HG02870 (cell line): Measurements from ENCODE around the gene INPP5A.
"Not testable (repeated sequence)": the region's sequence is repeated elsewhere in the genome, so short reads cannot be mapped to it uniquely, and the experiment has no call there.

Source experiments
- ATAC-seq: cut with Tn5 transposase; IDR thresholded peaks from one replicate; pipeline ENCODE4 v1.9.1; 2021; ENCODE audit warnings: mild to moderate bottlenecking, moderate library complexity; ENCODE audit not compliant: unreplicated experiment

INPP5A gene

DNA sequence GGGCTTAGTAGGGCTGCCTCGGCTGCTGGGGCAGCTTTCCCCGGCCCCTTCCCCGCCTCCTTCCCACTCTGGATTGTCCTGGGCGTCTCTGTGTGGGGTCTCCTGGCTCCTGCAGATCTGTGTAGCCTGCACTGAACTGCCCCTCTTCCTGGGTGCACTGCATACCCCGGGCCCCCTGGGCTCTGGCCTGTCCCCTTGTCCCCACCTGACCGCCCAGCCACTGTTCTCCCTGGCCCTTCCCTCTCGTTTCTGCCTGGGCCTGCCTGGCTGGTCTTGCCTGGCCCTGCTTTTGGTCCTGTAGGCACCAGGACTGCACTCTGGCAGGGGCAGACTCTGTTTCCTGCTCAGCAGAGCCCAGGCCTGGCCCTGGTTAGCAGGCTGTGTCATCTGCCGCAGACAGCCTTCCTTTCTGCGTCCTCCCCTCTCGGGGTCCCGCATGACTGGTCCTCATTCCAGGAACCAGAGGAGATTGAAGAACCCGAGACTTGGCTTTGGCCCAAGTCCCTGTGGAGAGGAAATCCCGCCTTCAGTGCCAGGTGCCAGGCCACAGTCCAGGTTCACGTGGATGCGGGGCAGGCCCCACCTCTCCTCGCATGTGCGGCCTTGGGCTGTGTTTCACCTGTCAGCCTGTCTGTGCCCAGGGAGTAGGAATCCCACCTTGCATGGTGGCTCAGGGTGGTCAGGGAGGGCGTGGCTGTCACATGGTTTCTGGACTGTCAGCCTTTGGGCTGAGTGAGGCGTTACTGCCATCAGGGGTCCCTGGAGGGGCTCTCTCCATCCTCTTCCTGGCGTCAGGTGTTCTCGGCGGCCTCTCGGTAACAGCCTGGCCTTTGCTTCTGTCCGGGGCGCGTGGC is 9.2 kb downstream of the INPP5A start:
- ATAC-seq: no peak

DNA sequence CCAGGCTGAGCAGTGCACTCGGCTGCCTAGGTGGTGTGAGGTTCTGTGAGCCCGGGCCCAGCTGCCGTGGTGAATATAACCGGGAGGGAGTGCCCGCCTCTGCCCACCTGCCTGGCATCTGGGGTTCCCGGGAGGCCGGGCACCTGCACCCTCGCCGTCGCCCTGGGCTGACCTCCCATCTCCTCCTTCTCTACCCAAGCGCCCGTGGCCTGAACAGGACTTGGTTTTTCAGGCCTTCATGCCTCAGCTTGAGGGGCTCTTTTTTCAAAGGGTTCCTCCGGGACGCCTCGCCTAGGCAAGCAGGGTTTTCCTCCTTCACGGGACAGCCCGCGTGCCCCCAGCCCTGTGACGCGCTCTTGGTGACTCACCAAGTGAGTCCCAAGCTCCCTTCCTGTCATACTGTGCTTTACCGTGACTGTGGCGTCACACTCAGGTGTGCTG is 9.9 kb downstream of the INPP5A start:
- no peak for ATAC-seq

DNA sequence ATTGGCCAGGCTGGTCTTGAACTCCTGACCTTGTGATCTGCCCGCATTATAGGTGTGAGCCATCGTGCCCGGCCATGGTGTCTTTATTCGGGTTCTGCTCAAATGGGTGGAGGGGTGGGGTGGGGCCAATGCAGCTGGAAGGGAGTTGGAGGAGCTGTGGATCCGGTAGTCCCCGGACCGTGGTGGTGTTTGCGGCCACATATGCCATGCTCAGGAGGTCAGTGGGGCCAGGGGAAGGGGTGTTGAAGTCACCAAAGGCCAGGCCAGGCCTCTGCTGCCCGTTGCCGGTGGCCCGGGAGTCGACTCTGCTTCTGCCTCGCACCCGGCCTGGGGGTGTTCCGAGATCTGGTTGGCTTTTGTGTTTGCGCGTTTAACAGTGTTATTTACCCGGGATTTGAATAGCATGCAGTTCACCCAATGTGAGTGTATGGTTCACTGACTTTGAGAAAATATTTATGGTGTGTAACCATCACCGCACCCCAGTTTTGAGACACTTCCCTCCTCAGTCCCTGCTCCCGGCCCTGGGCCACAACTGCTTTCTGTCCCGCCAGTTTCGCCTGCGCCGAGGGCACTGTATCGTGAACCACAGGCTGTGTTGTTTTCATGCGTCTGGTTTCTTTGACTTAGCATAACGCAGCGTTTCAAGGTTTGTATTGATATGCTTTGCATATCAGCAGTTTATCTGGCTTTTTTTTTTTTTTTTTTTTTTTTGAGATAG is 10.7 kb downstream of the INPP5A start:
- no peak for ATAC-seq

DNA sequence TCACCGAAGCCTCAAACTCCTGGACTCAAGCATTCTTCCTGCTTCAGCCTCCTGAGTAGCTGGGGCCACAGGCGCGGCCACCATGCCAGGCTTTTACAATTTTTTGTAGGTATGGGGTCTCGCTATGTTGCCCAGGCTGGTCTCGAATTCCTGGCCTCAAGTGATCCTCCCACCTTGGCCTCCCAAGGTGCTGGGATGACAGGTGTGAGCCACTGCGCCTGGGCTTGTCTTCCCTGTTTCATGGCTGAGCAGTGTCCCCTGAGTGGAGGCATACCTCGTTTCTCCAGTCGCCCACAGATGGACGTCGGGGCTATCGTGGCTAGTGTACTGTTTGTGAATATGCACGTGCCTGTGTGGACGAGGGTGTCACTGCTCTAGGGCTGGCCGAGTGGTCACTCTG is 11.3 kb downstream of the INPP5A start:
- ATAC-seq: no peak

DNA sequence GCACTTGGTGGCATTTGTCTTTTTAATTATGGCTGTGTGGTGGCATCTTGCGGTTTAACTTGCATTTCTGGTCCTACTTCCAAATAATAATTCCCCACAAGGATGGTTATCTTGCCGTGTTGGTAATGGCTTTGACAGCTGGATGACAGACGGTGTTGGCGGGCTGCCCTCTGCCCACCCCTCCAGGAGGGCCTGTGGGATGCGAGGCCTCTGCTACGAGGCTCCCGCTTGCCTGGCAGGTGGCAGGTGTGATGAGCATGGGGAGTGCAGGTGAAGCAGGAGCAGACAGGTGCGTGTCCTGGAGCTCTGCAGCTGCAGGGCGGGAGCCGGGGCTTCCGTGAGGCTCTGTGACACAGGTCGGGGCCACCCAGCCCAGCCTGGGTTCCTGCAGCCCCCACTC is 11.8 kb downstream of the INPP5A start:
- ATAC-seq: no peak

DNA sequence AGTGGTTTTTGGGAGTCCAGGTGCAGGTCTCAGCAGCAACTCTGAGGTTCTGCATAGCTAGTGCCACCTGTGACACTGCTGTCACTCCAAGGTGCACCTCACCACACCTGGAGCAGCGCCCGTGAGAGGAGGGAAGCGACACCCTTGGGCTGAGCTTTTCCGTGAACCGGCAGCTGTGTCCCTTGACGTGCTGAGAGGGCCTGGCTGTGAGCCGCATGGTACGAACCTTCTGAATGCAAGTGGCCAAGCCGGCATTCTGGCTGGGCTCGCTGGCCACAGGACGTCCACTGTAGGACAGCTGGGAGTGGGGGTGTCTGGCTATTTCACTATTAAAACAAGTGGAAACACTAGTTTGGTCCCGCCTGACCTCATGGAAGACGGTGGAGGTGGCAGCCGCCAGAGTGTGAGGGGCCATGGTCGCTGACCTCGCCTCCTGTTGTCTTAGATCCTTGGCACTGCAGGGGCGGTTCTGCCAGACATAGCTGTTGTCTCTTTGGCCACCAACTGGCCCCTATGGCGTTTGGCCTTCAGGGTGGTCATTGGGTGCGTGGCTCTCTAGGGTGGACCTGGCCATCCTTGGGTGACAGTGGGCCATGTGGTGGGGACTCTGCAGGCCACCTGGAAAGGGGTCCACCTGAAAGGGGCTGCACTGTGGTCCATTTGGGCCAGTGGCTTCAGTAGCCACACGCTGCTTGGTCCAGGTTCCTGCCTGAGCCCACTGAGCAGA is 12.9 kb downstream of the INPP5A start:
- no peak for ATAC-seq

DNA sequence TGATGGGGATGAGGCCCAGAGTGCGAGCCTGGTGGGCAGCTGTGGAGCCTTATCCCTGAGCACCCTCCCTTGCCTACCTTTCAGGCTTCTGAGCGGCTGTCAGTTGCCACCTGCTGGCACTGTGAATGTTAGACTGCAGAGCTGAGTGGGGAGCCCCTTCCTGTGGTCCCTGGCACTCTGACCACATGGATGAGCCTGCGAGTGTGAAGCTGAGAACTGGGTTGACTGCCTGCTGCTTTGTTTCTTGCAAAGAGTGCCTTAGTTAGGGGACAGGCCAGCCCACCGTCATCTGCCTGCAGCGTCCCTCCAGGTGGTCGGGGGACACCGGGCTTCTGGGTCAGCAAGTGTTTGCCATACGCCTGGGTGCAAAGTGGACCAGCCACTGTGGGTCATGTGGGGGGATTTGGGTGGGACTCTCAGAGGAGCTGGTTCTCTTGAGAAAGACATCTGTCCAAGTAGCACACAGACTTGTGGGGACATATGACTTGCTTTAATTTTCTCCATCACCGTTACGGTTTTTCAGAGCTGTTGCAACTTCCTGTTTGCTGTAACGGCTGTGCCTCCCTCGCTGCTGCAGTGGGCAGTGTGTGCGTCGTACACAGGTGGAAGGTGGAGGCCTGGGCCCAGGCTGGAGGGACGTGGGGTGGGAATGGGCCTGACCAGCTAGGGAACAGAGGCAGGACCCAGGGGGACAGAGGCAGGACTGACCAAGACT is 13.7 kb downstream of the INPP5A start:
- ATAC-seq: peak; percentile 63

DNA sequence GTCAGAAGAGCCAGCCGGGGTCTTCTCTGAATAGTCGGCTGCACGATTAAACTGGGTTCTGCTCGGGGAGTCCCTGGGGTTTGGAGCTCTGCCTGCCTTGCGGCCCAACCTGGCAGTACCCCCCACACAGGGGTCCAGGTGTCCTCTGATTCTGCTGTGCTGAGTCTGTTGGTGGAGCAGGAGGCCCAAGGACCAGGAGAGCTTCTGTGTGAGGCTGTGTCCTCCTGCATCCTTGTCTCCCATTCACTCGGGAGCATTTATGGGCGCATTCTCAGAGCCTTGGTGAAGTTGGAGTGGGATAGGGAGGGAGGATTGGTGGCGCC is 14.2 kb downstream of the INPP5A start:
- peak; percentile 20 for ATAC-seq

DNA sequence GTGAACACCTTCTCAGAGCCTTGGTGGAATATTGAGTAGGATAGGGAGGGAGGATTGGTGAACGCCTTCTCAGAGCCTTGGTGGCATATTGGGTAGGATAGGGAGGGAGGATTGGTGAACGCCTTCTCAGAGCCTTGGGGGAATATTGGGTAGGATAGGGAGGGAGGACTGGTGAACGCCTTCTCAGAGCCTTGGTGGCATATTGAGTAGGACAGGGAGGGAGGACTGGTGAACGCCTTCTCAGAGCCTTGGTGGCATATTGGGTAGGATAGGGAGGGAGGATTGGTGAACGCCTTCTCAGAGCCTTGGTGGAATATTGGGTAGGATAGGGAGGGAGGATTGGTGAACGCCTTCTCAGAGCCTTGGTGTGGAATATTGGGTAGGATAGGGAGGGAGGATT is 15.0 kb downstream of the INPP5A start:
- not testable (repeated sequence) for ATAC-seq

DNA sequence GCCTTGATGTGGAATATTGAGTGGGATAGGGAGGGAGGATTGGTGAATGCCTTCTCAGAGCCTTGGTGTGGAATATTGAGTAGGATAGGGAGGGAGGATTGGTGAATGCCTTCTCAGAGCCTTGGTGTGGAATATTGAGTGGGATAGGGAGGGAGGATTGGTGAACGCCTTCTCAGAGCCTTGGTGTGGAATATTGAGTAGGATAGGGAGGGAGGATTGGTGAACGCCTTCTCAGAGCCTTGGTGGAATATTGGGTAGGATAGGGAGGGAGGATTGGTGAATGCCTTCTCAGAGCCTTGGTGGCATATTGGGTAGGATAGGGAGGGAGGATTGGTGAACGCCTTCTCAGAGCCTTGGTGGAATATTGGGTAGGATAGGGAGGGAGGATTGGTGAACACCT is 16.0 kb downstream of the INPP5A start:
- not testable (repeated sequence) for ATAC-seq

DNA sequence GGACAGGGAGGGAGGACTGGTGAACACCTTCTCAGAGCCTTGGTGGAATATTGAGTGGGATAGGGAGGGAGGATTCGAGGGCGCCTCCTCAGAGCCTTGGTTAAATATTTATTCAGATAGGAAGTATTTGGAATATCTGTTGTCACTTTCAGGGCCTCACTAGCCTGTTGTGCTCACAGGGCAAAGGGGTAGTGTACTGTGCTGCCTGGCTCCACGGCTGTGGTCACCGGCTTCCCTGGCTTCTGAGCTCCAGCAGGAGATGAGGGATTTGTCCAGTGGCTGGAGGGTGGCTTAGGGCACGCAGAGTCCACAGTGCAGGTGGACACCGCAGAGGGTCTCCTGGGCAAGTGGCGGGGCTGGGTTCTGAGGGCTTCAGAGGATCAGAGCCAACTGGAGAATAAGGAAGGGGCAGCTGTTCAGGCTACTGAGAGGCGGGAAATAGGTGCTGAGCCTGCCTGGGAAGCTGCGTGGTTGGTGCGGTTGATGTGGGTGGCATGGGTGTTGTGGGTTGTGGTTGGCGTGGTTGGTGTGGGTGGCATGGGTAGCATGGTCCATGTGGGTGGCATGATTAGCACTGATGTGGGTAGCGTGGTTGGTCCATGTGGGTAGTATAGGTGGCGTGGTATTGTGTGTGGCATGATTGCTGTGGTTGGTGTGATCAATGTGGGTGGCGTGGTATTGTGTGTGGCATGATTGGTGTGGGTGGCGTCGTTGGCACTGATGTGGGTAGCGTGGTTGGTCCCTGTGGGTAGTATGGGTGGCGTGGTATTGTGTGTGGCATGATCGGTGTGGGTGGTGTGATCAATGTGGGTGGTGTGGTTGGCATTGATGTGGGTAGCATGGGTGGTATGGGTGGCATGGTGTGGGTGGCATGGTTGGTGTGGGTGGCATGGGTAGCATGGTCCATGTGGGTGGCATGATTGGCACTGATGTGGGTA is 16.7 kb downstream of the INPP5A start:
- no peak for ATAC-seq

DNA sequence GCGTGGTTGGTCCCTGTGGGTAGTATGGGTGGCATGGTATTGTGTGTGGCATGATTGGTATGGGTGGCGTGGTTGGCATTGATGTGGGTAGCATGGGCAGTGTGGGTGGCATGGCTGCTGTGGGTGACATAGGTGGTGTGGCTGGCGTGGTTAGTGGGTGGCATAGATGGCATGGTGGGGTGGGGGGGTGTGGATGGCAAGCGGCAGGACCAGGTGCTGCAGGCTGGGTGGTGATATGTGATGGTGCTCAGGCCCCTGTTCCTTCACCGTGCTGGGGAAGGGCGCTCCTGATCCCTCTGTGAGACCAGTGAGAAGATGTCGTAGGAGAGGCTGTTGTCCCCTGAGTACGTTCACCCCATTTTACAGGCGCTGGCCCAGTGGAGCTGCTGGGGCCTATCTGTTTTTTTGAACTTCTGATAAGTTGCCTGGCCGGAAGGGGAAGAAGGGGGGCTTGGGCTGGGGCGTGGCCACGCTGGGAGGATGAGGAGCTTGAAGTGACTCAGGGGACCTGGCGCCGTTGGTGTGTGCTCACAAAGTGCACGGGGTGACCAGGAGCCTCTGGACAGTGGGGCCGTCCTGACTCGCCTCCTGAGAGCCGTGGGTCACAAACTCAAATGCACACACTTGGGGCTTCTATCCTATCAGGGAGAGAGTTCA is 17.5 kb downstream of the INPP5A start:
- ATAC-seq: no peak

DNA sequence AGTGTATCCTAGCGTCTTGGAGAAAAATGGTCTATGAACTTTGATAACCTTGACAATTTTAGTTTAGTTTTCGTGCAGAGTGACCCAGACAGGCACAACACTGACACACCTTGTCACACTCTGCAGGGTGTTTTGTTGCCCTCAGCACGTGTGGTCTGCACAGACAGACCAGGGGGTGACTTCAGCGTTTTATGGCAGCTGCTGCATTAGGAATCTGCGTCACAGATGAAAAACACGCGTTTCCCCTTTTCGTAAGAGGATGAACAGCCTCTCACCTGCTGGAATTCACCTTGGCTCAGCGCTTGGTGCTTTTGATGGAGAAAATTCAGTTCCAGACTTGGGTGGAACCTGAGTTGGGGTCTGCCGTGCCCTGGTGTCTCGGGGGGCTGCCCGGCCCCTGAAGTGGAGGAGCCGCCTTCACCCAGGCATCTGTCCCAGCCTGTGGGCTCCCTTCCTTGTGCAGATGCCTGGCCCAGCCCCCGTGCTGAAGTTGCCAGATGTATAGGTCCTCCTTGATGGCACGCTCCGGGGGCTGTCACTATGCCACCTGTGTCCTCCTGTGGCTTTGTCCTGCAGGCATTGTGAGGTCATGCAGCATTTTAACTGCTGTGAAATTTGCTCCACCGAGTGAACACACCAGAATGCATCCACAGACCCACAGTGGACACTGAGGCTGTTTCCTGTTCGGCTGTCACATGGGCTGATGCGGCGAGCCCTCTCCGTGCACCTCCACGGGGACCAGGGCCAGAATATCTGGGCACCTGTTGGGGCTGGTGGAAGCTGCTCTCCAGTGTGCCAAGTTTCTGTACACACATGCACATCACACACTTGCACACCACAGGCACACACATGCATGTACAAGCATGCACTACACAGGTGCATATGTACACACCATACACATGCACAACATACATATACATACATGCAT is 18.3 kb downstream of the INPP5A start:
- ATAC-seq: no peak

DNA sequence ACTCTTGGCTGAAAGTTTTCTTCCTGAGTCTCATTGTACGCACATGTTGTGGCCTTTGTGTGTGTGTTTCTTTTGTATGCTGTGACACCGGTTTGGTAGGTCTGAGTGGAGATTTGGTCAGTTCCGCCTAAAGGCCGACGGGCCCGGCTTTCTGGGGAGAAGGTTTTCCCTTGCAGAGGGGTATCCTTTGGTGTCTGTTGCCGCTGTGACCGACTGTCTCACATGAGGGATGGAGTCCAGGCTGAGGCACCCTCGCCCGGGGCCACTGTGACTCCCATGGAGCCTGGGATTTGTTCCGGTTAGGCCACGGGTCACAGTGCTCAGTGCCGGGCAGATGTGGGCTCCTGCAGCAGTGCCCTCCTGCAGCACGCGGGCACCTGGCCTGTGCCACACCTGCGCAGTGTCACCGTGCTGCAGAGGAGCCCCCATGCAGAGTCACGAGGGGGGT is 19.4 kb downstream of the INPP5A start:
- no peak for ATAC-seq

DNA sequence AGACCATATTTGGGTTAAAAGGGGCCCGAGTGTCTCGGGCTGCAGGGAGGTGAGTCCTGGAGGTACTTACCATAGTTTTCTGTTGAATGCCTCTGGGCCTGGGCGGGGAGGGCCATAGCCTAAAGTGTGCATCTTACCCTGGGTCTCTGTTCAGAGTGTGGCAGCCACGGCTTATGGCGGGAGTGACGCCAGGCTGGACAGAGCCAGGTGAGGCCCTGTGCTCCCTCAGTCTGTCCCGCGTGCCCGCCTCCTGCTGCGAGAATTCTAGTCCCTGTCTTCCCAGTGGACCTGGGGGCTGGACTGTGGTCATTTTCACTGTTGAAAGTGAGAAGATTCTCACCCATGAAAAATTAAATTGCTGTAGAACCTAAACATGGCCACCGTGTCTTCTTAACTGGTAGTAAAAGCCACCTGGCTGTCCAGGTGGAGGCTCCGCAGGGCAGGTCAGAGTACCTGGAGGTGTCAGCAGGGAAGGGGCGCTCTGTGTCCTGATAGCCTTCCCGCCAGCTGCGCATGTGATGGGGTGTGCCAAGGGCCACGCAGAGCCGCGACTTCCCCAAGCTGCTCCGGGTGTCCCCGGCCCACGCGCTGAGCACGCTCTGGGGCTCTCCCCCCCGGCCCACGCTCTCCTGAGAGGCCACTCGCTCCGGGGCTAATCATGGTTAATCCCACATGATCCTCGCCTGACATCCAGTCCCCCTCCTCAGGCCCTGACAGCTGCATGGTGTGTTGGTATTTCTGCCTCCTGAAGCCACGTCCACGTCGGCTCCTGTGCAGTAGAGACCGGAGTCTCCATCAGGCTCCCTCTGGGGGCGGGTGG is 20.3 kb downstream of the INPP5A start:
- ATAC-seq: no peak

DNA sequence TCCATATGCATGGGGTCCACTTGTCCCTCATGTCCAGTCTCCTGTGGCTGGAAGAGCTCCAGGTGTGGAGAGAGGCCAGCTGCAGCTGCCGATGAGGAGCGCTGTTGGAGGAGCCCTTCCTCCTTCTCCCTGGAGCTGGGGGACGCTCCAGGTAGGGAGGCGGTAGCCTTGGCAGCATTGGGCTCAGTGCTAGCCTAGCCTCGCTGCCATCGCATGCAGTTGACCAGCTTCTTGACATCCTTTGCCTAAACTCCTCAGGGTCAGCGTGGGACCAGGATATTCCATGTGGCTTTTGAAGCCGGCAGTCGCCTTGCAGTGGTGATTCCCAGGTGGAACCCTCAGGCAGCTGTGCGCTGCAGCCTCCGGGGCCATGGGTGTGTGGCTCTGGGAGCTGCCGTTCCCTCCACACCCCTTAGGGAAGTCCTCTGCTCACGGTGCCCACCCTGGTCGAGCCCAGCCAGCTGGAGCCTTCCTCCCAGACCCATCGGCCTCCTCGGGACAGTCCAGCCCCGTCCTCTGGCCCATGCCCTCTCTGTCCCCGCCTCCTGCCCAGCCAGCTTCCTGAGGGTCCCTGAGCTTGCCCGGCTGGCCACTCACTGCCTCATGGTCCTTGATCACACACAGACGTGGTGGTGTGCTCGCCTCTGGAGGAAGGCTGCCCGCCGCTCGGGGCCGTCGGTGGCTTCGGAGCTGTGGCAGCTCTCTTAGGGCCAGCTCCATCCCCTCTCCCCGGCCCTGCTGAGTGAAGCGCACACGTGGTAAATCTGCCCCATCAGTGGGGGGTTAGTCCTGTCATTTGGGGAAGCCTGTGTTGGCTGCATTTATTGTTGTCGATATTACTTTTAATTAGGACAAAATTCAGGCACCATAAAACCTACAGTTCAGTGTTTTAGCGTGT is 21.2 kb downstream of the INPP5A start:
- ATAC-seq: no peak
